K562 (cell line): ENCODE data around the gene CREBL2. TPM values are rescaled to one million over a fixed set of nuclear protein-coding genes. Genes with fewer than 3 reads are reported as not detected.

Source experiments
- ATAC-seq: fragments of 200-7000 bp; cut with Tn5 transposase; 3 replicates; pipeline ENCODE4 v1.9.1; 2020; ENCODE audit warnings: moderate library complexity
- BruUV-seq: library from RNA; stranded (reverse); fragments of 400-500 nt; replicated peaks from 2 replicates; lab custom pipeline; 2021; lab: Mats Ljungman, UMichigan
- CTCF ChIA-PET: fragments of 300-600 bp; formaldehyde crosslinking; extraction: SDS; loops from one replicate; lab custom pipeline; 2021; ENCODE audit warnings: low intra/inter-chr PET ratio; lab: Yijun Ruan, JAX
- POLR2A ChIA-PET: fragments of 300-600, 350-650 bp; sonication (Branson Sonifier 250); formaldehyde crosslinking; extraction: SDS; loops from one replicate; lab custom pipeline; 2021; ENCODE audit warnings: antibody characterized with exemption, inconsistent platforms; lab: Yijun Ruan, JAX
- DNase-seq, 4 experiments: peaks; one replicate each; pipeline versions ENCODE4 v3.0.0 to v3.0.0-alpha.2; 2011 to 2018; ENCODE audit warnings: low spot score in 3 of 4, mixed read lengths in 3 of 4; ENCODE audit errors: extremely low read depth in 1 of 4
- FAIRE-seq: peaks from 2 replicates; lab custom pipeline; 2011; peaks lifted over from hg19 to GRCh38; lab: Jason Lieb, UNC
- H2AFZ ChIP-seq: 2 replicates; pipeline ENCODE4 v1.6.0; 2011; ENCODE audit warnings: low read depth, low read length, control low read depth, inconsistent platforms
- H3K27ac ChIP-seq: fragments of 200-600 bp; 3 replicates; pipeline ENCODE4 v1.8.0; 2011; ENCODE audit warnings: low read depth, mild to moderate bottlenecking, control low read depth, inconsistent platforms, low read length, moderate library complexity, mixed read lengths; ENCODE audit errors: extremely low read depth
- H3K27me3 ChIP-seq, 2 experiments: fragments of 300-600 bp in 1 of 2; 2 replicates in 1 of 2; 3 replicates in 1 of 2; pipeline versions ENCODE4 v1.6.0 to v1.8.0; 2011; ENCODE audit warnings: inconsistent platforms in 2 of 2, low read length in 2 of 2, mild to moderate bottlenecking in 1 of 2, mixed read lengths in 1 of 2, moderate library complexity in 1 of 2; ENCODE audit not compliant: control insufficient read depth in 2 of 2, insufficient read depth in 2 of 2
- H3K36me3 ChIP-seq: fragments of 300-600 bp; 3 replicates; pipeline ENCODE4 v1.8.0; 2011; ENCODE audit warnings: mild to moderate bottlenecking, low read length, inconsistent platforms; ENCODE audit not compliant: control insufficient read depth, insufficient read depth
- H3K4me1 ChIP-seq, 2 experiments: fragments of 200-600 bp in 1 of 2; replicated peaks in 1 of 2; 2 replicates in 1 of 2; 3 replicates in 1 of 2; pipeline versions ENCODE4 v1.5.1 to v1.8.0; 2011; ENCODE audit warnings: inconsistent platforms in 2 of 2, low read length in 2 of 2, mild to moderate bottlenecking in 1 of 2, mixed read lengths in 1 of 2, moderate library complexity in 1 of 2; ENCODE audit not compliant: control insufficient read depth in 2 of 2, insufficient read depth in 2 of 2
- H3K4me2 ChIP-seq: 2 replicates; pipeline ENCODE4 v1.6.1; 2011; ENCODE audit warnings: low read length, control low read depth, inconsistent platforms, mixed read lengths; ENCODE audit not compliant: insufficient read depth
- H3K4me3 ChIP-seq: fragments of 200-600 bp; sonication (generic), shearing (Covaris generic); 2 replicates; pipeline ENCODE4 v1.5.1; 2016; ENCODE audit warnings: control low read depth, inconsistent platforms
- H3K79me2 ChIP-seq: fragments of 200-600 bp; 3 replicates; pipeline ENCODE4 v1.8.0; 2011; ENCODE audit warnings: low read length, inconsistent platforms; ENCODE audit not compliant: control insufficient read depth, insufficient read depth
- H3K9ac ChIP-seq, 2 experiments: 2 replicates each; pipeline versions ENCODE4 v1.6.0 to v1.6.1; 2011; ENCODE audit warnings: low read depth in 2 of 2, low read length in 2 of 2, control low read depth in 1 of 2, inconsistent platforms in 1 of 2, mild to moderate bottlenecking in 1 of 2, mixed read lengths in 1 of 2; ENCODE audit not compliant: insufficient read depth in 1 of 2
- H3K9me1 ChIP-seq: one replicate; pipeline ENCODE4 v1.6.0; 2011; ENCODE audit warnings: inconsistent platforms, mild to moderate bottlenecking, low read length, moderate library complexity; ENCODE audit not compliant: control insufficient read depth, insufficient read depth
- H3K9me3 ChIP-seq: replicated peaks from 2 replicates; pipeline ENCODE4 v1.5.1; 2011; ENCODE audit warnings: low read depth, low read length, inconsistent platforms; ENCODE audit not compliant: control insufficient read depth, insufficient read depth
- H4K20me1 ChIP-seq: replicated peaks from 2 replicates; pipeline ENCODE4 v1.6.1; 2011; ENCODE audit warnings: low read length, inconsistent platforms, mixed read lengths; ENCODE audit not compliant: control insufficient read depth, insufficient read depth
- ZFPM2 ChIP-seq: fragments of 250-450 bp; sonication (Bioruptor Pico); IDR thresholded peaks from 2 replicates; pipeline ENCODE4 v1.5.1; 2022; ENCODE audit warnings: mild to moderate bottlenecking
- WGBS: fragments of 100-300 bp; shearing (Covaris generic); methylation state at CpG from one replicate; pipeline ENCODE4 v1.1.6; 2016; ENCODE audit warnings: low coverage, mixed read lengths; ENCODE audit not compliant: insufficient coverage; ENCODE audit errors: missing lambda C conversion rate; 5-methylcytosine and 5-hydroxymethylcytosine counted together
- in situ Hi-C: fragments of 300-500 bp; cut with MboI; formaldehyde crosslinking; loops from 4 replicates; pipeline ENCODE4 v1.15.0; 2018; ENCODE audit warnings: inconsistent platforms, mixed read lengths
- intact Hi-C: fragments of 100-400 bp; cut with micrococcal nuclease; formaldehyde crosslinking; loops from 2 replicates; pipeline ENCODE4 v1.14.2; 2022
- polyA plus RNA-seq, 8 experiments: library from polyadenylated mRNA; depleted of rRNA in 4 of 8; stranded (reverse) in 5 of 8; unstranded in 3 of 8; fragments of >200 nt; fragmentation: Nextera tagmentation in 2 of 8; fragmentation: Illumina TruSeq in 1 of 8; extraction: Ambion mirVana in 2 of 8; extraction: Trizol in 1 of 8; gene quantifications; 2 replicates each; pipeline versions ENCODE4 v1.2.1 to v1.2.3, GENCODE V29; 2011 to 2014; ENCODE audit warnings: inconsistent platforms in 1 of 8, missing spikeins in 1 of 8
- total RNA-seq, 7 experiments: library from RNA; depleted of rRNA in 6 of 7; stranded (reverse); fragments of >200 nt in 6 of 7; fragmentation: Illumina TruSeq in 2 of 7; extraction: Trizol in 2 of 7; gene quantifications; 2 replicates each; pipeline versions ENCODE4 v1.2.1 to v1.2.3, GENCODE V29; 2011 to 2021; ENCODE audit warnings: low replicate concordance in 1 of 7
- TF ChIP-seq, protein P1 (sequence below): fragments of 450-650 bp; IDR thresholded peaks from 2 replicates; pipeline ENCODE4 v1.6.1; 2018; ENCODE audit not compliant: partially characterized antibody

The CREBL2 gene
- total and polyA plus RNA-seq, 9 of the 15 experiments (the other 6 are each of a cell fraction or from before 2014, with no cell fraction given): 1.7 to 7.3 (median 5.2) TPM

DNA sequence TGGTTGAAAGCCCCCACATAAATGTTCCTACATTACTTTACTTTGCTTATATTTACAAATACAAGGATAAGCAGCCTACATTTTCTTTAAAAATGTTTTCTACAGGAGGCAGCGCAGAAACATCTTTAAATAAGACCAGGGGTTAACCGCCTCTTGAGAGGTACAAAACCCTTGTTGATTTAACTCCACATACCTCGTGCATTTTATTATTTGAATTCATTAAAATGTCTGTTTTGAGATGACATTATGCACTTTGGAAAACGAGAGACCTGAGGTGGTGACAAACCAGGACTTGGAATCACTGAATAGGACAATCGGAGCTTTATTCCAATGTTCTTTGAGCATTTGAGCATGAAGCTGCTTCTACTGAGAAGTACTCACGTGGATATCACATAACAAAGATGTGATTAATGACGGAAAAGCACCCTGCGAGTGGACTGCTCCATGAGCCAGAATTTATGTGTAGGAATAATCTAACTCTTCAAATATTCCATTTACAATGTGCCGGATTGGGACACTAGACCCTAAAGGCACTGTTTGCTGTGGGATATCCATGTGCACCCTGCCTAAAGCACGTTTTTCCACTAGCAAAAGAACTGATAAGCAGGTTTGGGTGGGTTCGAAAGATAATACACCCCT, 48.3 kb upstream of the CREBL2 start:
- H4K20me1 ChIP-seq: no peaks in the 10 kb centered on the region
- peak overlapping the region; percentile 82 for H3K4me3 ChIP-seq
- intact Hi-C loops: loop anchor here (5.0 kb wide), 3 partner anchors 49 to 186 kb away; partner anchors contain the start of gene CREBL2
- in situ Hi-C loops: no loop called here
- peaks cover 9 to 11% of the 10 kb centered on the region in 2 experiments; a peak in 4 of 5 replicates for H3K4me1 ChIP-seq
- no peaks in the 10 kb centered on the region for H3K36me3 ChIP-seq
- no peaks in the 10 kb centered on the region for H3K9me3 ChIP-seq
- ATAC-seq: no peak
- peaks cover 33% of the 10 kb centered on the region for H3K79me2 ChIP-seq
- ChIA-PET POLR2A (interaction anchor here (0.6 kb wide), 2 partner anchors 38 to 108 kb away, joined by 3 read pairs; no protein-coding TSS in a partner anchor), CTCF (interaction anchor here (1.0 kb wide), 1 partner anchor 187 kb away, joined by 3 read pairs; no protein-coding TSS in a partner anchor)
- no peaks in the 10 kb centered on the region for H3K27me3 ChIP-seq
- peak overlapping the region in 1 of 2 experiments; percentile 59; a peak in 2 of 4 replicates for H3K9ac ChIP-seq
- FAIRE-seq: peak; percentile 6
- H3K27ac ChIP-seq: peak overlapping the region; percentile 97; the same call in 1 of the 3 replicates
- no TSS peak for BruUV-seq
- no peaks in the 10 kb centered on the region for H3K9me1 ChIP-seq
- peak overlapping the region; percentile 60 for H3K4me2 ChIP-seq
- WGBS: 29% methylated on average over 10 of the region's 11 CpGs
- peak in 1 of 4 experiments; percentile 16 for DNase-seq
- peak overlapping the region; percentile 85 for H2AFZ ChIP-seq
- TF ChIP-seq, protein P1, sequence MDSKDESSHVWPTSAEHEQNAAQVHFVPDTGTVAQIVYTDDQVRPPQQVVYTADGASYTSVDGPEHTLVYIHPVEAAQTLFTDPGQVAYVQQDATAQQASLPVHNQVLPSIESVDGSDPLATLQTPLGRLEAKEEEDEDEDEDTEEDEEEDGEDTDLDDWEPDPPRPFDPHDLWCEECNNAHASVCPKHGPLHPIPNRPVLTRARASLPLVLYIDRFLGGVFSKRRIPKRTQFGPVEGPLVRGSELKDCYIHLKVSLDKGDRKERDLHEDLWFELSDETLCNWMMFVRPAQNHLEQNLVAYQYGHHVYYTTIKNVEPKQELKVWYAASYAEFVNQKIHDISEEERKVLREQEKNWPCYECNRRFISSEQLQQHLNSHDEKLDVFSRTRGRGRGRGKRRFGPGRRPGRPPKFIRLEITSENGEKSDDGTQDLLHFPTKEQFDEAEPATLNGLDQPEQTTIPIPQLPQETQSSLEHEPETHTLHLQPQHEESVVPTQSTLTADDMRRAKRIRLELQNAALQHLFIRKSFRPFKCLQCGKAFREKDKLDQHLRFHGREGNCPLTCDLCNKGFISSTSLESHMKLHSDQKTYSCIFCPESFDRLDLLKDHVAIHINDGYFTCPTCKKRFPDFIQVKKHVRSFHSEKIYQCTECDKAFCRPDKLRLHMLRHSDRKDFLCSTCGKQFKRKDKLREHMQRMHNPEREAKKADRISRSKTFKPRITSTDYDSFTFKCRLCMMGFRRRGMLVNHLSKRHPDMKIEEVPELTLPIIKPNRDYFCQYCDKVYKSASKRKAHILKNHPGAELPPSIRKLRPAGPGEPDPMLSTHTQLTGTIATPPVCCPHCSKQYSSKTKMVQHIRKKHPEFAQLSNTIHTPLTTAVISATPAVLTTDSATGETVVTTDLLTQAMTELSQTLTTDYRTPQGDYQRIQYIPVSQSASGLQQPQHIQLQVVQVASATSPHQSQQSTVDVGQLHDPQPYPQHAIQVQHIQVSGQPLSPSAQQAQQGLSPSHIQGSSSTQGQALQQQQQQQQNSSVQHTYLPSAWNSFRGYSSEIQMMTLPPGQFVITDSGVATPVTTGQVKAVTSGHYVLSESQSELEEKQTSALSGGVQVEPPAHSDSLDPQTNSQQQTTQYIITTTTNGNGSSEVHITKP: peak; percentile 76
- TF ChIP-seq ZFPM2: no peak
